GM19467 (cell line): ENCODE results near the gene SLC39A1.
A peak's percentile ranks its signal among the peaks of the same experiment; 100 is the strongest.
"Not testable (repeated sequence)": the region's sequence is repeated elsewhere in the genome, so short reads cannot be mapped to it uniquely, and the experiment has no call there.

ENCODE experiments used
- ATAC-seq: cut with Tn5 transposase; IDR thresholded peaks from one replicate; pipeline ENCODE4 v1.9.1; 2021; ENCODE audit warnings: mild to moderate bottlenecking, moderate library complexity; ENCODE audit not compliant: unreplicated experiment

SLC39A1 gene

GRCh38 chr1:153963030-153963849 is at the start of gene SLC39A1:
Gene SLC39A1, minus strand, starts transcription at chr1:153963537. Its CDS starts 822 bp downstream, at chr1:153962715.
- ATAC-seq = peak; percentile 41

GRCh38 chr1:154012543-154012942 is 49.2 kb upstream of the SLC39A1 start:
- ATAC-seq = not testable (repeated sequence)

GRCh38 chr1:154012129-154012528 is 48.8 kb upstream of the SLC39A1 start:
- ATAC-seq = no peak

- ATAC-seq = no peak
Measured at GRCh38 chr1:154006136-154006535, 42.8 kb upstream of the SLC39A1 start.

GRCh38 chr1:154000420-154000819 is 37.1 kb upstream of the SLC39A1 start:
- no peak for ATAC-seq

GRCh38 chr1:153996882-153997281 is 33.5 kb upstream of the SLC39A1 start:
- ATAC-seq = not testable (repeated sequence)

- ATAC-seq = no peak
Measured at GRCh38 chr1:153995640-153996039, 32.3 kb upstream of the SLC39A1 start.

GRCh38 chr1:153995202-153995601 is 31.9 kb upstream of the SLC39A1 start:
- no peak for ATAC-seq

GRCh38 chr1:153991806-153992205 is 28.5 kb upstream of the SLC39A1 start:
- no peak for ATAC-seq

GRCh38 chr1:153991151-153991630 is 27.9 kb upstream of the SLC39A1 start:
- ATAC-seq = no peak

- peak; percentile 72 for ATAC-seq
Measured at GRCh38 chr1:153990468-153991150, 27.3 kb upstream of the SLC39A1 start, which contains the start of gene RPS27. Gene RPS27, plus strand, starts transcription at chr1:153990762. Its CDS starts 35 bp downstream, at chr1:153990797.

GRCh38 chr1:153987621-153988020 is 24.3 kb upstream of the SLC39A1 start:
- ATAC-seq = no peak

- no peak for ATAC-seq
Measured at GRCh38 chr1:153985941-153986761, 22.8 kb upstream of the SLC39A1 start, which contains the start of gene RAB13. Gene RAB13, minus strand, starts transcription at chr1:153986339. Its CDS starts 103 bp downstream, at chr1:153986236.

GRCh38 chr1:153985341-153985912 is 22.1 kb upstream of the SLC39A1 start:
- no peak for ATAC-seq

- ATAC-seq = no peak
Measured at GRCh38 chr1:153984123-153984894, 21.0 kb upstream of the SLC39A1 start.

GRCh38 chr1:153981735-153982134 is 18.4 kb upstream of the SLC39A1 start:
- ATAC-seq = not testable (repeated sequence)

- ATAC-seq = not testable (repeated sequence)
Measured at GRCh38 chr1:153979091-153979490, 15.8 kb upstream of the SLC39A1 start.

GRCh38 chr1:153978274-153978909 is 15.1 kb upstream of the SLC39A1 start:
- ATAC-seq = no peak
